ENCODE data around the gene ZIC5. TPM values are rescaled to one million over a fixed set of nuclear protein-coding genes. Genes with fewer than 3 reads are reported as not detected.

Gene ZIC5
- total and polyA plus RNA-seq, 9 of the 15 experiments (the other 6 are each of a cell fraction or from before 2014, with no cell fraction given) = 0.57 to 2.0 (median 1.1) TPM

- TF ChIP-seq MAFF (IDR thresholded peaks at IDR 0.05; ENCODE audit: low read length) (no peak), THRB (CRISPR knock-in tag; conservative IDR thresholded peaks at IDR 0.05) (no peak)
Measured at GRCh38 chr13:99994638-99995020, 23.1 kb upstream of the ZIC5 start (continued).

DNA sequence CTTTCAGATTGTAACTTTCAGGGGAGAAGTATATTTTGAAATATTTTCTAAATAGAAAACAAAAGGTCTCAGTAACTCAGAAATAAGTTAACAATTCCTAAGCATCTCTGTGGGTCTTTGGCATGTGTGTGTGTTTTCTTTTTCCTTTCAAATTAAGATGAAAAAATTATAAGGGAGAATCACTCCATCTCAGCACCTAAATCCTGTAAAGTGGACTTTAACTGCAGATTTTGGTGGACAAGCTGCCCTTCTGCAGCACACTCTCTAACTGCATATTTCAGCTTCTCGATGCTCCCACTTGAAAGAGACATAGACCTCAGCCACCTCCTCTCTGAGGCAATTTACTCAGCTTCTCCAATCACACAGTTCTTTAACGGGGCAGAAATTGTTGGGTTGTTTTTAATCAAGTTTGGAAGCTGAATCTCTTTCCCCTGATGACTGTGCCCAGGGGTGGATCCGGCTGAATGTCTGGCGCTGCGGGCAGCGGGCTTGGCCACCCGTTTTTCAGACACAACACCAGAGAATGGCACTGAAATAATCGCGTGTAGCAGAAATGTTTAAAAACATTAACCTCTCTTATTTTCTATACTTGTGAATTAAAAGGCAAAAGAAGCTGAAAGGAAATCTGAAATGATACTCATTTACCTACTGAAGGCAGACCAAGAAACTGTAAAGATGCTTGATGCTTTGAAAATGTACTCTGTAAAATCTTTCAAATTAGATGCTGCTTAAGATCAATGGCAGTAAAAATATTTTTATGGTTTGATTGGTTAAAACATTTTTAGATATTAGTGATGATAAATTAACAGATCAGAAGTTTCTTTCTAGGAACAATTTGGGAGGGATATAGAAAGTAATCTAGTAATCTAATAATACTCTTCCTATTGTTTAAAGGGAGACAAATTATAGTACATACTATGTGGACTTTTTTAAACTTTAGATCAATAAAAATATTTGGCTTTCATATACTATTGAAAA lies 22.4 kb upstream of the ZIC5 start:
- no TSS peak for BruUV-seq (replicated peaks)
- in situ Hi-C loops (cut with MboI) = no loop called here
- 3% methylated on average over 8 of the region's 9 CpGs for WGBS (ENCODE audit: insufficient coverage, low coverage, missing lambda C conversion rate)
- ATAC-seq = no peak
- Histone ChIP-seq H3K9ac (ENCODE audit: insufficient read depth in 1 of 2, low read depth in 2 of 2, low read length in 2 of 2) (no peak overlapping the region), H3K4me3 (no peak overlapping the region), H2AFZ (ENCODE audit: low read depth, low read length) (no peak overlapping the region), H3K9me1 (ENCODE audit: control insufficient read depth, insufficient read depth, low read length) (no peaks in the 10 kb centered on the region), H3K36me3 (ENCODE audit: control insufficient read depth, insufficient read depth, low read length) (no peaks in the 10 kb centered on the region), H3K27me3 (ENCODE audit: control insufficient read depth in 2 of 2, insufficient read depth in 2 of 2, low read length in 2 of 2) (peaks cover 8 to 10% of the 10 kb centered on the region in 2 experiments; a peak in 4 of 5 replicates), H3K4me1 (replicated peaks in 1 of 2; ENCODE audit: control insufficient read depth in 2 of 2, insufficient read depth in 2 of 2, low read length in 2 of 2) (peaks cover 0 to 18% of the 10 kb centered on the region in 2 experiments; a peak in 2 of 5 replicates), H3K4me2 (ENCODE audit: insufficient read depth, low read length) (no peak overlapping the region), H3K79me2 (ENCODE audit: control insufficient read depth, insufficient read depth, low read length) (no peaks in the 10 kb centered on the region), H3K9me3 (replicated peaks; ENCODE audit: control insufficient read depth, insufficient read depth, low read depth, low read length) (no peaks in the 10 kb centered on the region), H4K20me1 (replicated peaks; ENCODE audit: control insufficient read depth, insufficient read depth, low read length) (no peaks in the 10 kb centered on the region), H3K27ac (ENCODE audit: extremely low read depth, low read depth, low read length) (no peak overlapping the region)
- no peak for TF ChIP-seq RBM15 (IDR thresholded peaks at IDR 0.05; ENCODE audit: insufficient read depth, low read length)
- no peak for TF ChIP-seq ZNF263 (CRISPR knock-in tag; IDR thresholded peaks at IDR 0.05; ENCODE audit: borderline replicate concordance)
- peak; percentile 92 for TF ChIP-seq CBX2 (IDR thresholded peaks at IDR 0.05; ENCODE audit: insufficient read depth, low read length, poor library complexity, severe bottlenecking)
- peak; percentile 13 for TF ChIP-seq CBX8 (IDR thresholded peaks at IDR 0.05; ENCODE audit: borderline replicate concordance, extremely low read depth, low read depth, low read length, poor library complexity, severe bottlenecking)
- TF ChIP-seq, protein P1, sequence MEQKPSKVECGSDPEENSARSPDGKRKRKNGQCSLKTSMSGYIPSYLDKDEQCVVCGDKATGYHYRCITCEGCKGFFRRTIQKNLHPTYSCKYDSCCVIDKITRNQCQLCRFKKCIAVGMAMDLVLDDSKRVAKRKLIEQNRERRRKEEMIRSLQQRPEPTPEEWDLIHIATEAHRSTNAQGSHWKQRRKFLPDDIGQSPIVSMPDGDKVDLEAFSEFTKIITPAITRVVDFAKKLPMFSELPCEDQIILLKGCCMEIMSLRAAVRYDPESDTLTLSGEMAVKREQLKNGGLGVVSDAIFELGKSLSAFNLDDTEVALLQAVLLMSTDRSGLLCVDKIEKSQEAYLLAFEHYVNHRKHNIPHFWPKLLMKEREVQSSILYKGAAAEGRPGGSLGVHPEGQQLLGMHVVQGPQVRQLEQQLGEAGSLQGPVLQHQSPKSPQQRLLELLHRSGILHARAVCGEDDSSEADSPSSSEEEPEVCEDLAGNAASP (IDR thresholded peaks at IDR 0.05) = no peak
- no peak for DNase-seq (ENCODE audit: extremely low read depth in 1 of 4, low spot score in 3 of 4)
- intact Hi-C loops (cut with micrococcal nuclease) = no loop called here
- CTCF ChIA-PET (ENCODE audit: low intra/inter-chr PET ratio) = no interaction called here
- no peak for FAIRE-seq
- POLR2A ChIA-PET = no interaction called here

Measured in K562 (cell line).